HepG2 (cell line): ENCODE results near the gene NOTCH3. TPM values are rescaled to one million over a fixed set of nuclear protein-coding genes. Genes with fewer than 3 reads are reported as not detected.

Source experiments
- SUZ12 ChIP-seq: fragments of 150-350 bp; IDR thresholded peaks from 2 replicates; pipeline ENCODE4 v1.6.1; 2014; ENCODE audit warnings: low read depth, low read length
- TGIF2 ChIP-seq: IDR thresholded peaks from 2 replicates; pipeline ENCODE4 v1.6.1; 2016; ENCODE audit warnings: control low read depth, missing compliant biosample characterization
- THRA ChIP-seq: sonication (generic); formaldehyde crosslinking; IDR thresholded peaks from 2 replicates; pipeline ENCODE4 v1.4.0; 2020; ENCODE audit warnings: missing genetic modification reagents, borderline replicate concordance
- ZBTB40 ChIP-seq, 2 experiments: fragments of 450-650 bp in 1 of 2; sonication (generic) in 1 of 2; formaldehyde crosslinking in 1 of 2; IDR thresholded peaks; 2 replicates each; pipeline versions ENCODE4 v1.6.1 to v1.8.0; 2016 to 2022; ENCODE audit warnings: antibody characterized with exemption in 1 of 2, mild to moderate bottlenecking in 1 of 2, missing genetic modification reagents in 1 of 2
- ZNF33B ChIP-seq: sonication (generic); formaldehyde crosslinking; IDR thresholded peaks from 2 replicates; pipeline ENCODE4 v1.5.1; 2020; ENCODE audit warnings: mild to moderate bottlenecking, missing genetic modification reagents
- ZNF512B ChIP-seq: sonication (generic); formaldehyde crosslinking; IDR thresholded peaks from 2 replicates; pipeline ENCODE4 v1.5.1; 2020; ENCODE audit warnings: missing genetic modification reagents, mild to moderate bottlenecking, borderline replicate concordance
- polyA plus RNA-seq, 8 experiments: library from polyadenylated mRNA; depleted of rRNA in 3 of 8; stranded (reverse) in 7 of 8; unstranded in 1 of 8; fragments of >200 nt; fragmentation: Illumina TruSeq in 4 of 8; extraction: Trizol in 4 of 8; gene quantifications; 2 replicates each; pipeline versions ENCODE4 v1.2.1 to v1.2.3, GENCODE V29; 2011 to 2016; ENCODE audit warnings: low read depth in 4 of 8, missing spikeins in 1 of 8, mixed read lengths in 1 of 8; ENCODE audit not compliant: insufficient read depth in 1 of 8
- total RNA-seq, 5 experiments: library from RNA; depleted of rRNA; stranded (reverse); fragments of >200 nt; fragmentation: Illumina TruSeq; extraction: Trizol; gene quantifications; 2 replicates each; pipeline ENCODE4 v1.2.3, GENCODE V29; 2016; ENCODE audit warnings: low read depth in 1 of 5

The NOTCH3 gene
- total and polyA plus RNA-seq, 2 of the 13 experiments (the other 11 are each of a cell fraction or from before 2014, with no cell fraction given), result 0.09 to 0.28 TPM

GRCh38 chr19:15149737-15150136, 51.1 kb downstream of the NOTCH3 start (continued):
- TF ChIP-seq ZBTB40 (IDR thresholded peaks at IDR 0.05) (no peak), ZBTB40 (CRISPR knock-in tag; IDR thresholded peaks at IDR 0.05) (no peak), TGIF2 (CRISPR knock-in tag) (no peak), ZNF512B (CRISPR knock-in tag) (no peak), THRA (CRISPR knock-in tag) (no peak), ZNF33B (no peak), SUZ12 (no peak)
